ENCODE results near the gene FCHO2.

FCHO2 gene

GRCh38 chr5:73125289-73125688 lies 169.4 kb downstream of the FCHO2 start:
- no peak for TF ChIP-seq SIN3A (IDR thresholded peaks at IDR 0.05; ENCODE audit: borderline replicate concordance, insufficient read depth, low read length)
- TF ChIP-seq REST (IDR thresholded peaks at IDR 0.05; ENCODE audit: insufficient read depth in 1 of 2, low read depth in 2 of 2, low read length in 2 of 2): no peak
- TF ChIP-seq POLR2AphosphoS5 (IDR thresholded peaks at IDR 0.05; ENCODE audit: low read depth, low read length): no peak
- TF ChIP-seq TAF1 (IDR thresholded peaks at IDR 0.05; ENCODE audit: borderline replicate concordance, insufficient read depth, low read length): no peak
- no peak for TF ChIP-seq FOXP2 (optimal IDR thresholded peaks at IDR 0.05; ENCODE audit: borderline replicate concordance, extremely low read depth, extremely low read length, insufficient read depth)

GRCh38 chr5:73126381-73126780 lies 170.5 kb downstream of the FCHO2 start:
- TF ChIP-seq TAF1 (IDR thresholded peaks at IDR 0.05; ENCODE audit: borderline replicate concordance, insufficient read depth, low read length) (no peak), FOXP2 (optimal IDR thresholded peaks at IDR 0.05; ENCODE audit: borderline replicate concordance, extremely low read depth, extremely low read length, insufficient read depth) (no peak), REST (IDR thresholded peaks at IDR 0.05; ENCODE audit: insufficient read depth in 1 of 2, low read depth in 2 of 2, low read length in 2 of 2) (no peak)

DNA sequence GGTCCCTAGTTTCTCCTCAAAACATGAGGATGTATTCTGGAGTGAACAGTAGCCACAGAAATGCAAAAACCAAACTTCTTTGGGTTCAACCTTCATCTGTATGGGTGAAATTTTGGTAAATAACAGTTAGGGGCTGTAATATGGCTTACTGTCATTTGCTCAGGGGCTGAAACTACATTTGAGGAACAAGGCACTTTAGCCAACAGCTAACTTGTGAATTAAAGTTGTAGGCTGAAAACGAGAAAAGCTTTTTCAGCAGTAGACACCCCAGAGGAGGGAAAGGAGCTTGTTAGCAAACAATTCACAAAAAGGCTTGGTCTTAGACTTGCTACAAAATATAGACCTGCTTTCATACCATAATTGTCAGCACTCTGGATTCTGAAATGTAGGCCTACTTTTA lies 171.1 kb downstream of the FCHO2 start:
- TF ChIP-seq TAF1 (IDR thresholded peaks at IDR 0.05; ENCODE audit: borderline replicate concordance, insufficient read depth, low read length): no peak
- TF ChIP-seq SIN3A (IDR thresholded peaks at IDR 0.05; ENCODE audit: borderline replicate concordance, insufficient read depth, low read length): no peak
- TF ChIP-seq FOXP2 (optimal IDR thresholded peaks at IDR 0.05; ENCODE audit: borderline replicate concordance, extremely low read depth, extremely low read length, insufficient read depth): no peak
- no peak for TF ChIP-seq POLR2AphosphoS5 (IDR thresholded peaks at IDR 0.05; ENCODE audit: low read depth, low read length)
- no peak for TF ChIP-seq REST (IDR thresholded peaks at IDR 0.05; ENCODE audit: insufficient read depth in 1 of 2, low read depth in 2 of 2, low read length in 2 of 2)

GRCh38 chr5:73129143-73129542 lies 173.3 kb downstream of the FCHO2 start:
- no peak for TF ChIP-seq POLR2AphosphoS5 (IDR thresholded peaks at IDR 0.05; ENCODE audit: low read depth, low read length)
- TF ChIP-seq TAF1 (IDR thresholded peaks at IDR 0.05; ENCODE audit: borderline replicate concordance, insufficient read depth, low read length): no peak
- no peak for TF ChIP-seq REST (IDR thresholded peaks at IDR 0.05; ENCODE audit: insufficient read depth in 1 of 2, low read depth in 2 of 2, low read length in 2 of 2)
- no peak for TF ChIP-seq FOXP2 (optimal IDR thresholded peaks at IDR 0.05; ENCODE audit: borderline replicate concordance, extremely low read depth, extremely low read length, insufficient read depth)

DNA sequence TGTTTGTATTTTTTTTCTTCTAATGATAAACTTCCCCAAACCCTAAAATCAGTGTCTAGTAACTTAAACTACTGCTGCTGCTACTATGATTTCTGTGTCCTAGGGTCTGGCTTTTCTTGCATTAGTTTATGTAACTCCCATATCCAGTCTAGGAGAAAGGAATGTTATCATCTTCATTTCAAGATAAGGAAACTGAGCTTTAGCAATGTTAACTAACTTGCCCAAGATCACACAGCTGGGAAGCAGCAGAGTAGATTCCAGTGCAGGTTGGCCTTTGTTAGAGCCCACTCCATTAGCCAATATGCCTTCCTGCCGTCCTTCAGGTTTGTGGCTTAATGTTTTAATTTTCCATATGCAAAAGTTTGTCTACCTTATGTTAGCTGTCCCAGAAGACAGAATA lies 175.0 kb downstream of the FCHO2 start:
- TF ChIP-seq POLR2AphosphoS5 (IDR thresholded peaks at IDR 0.05; ENCODE audit: low read depth, low read length) (no peak), TAF1 (IDR thresholded peaks at IDR 0.05; ENCODE audit: borderline replicate concordance, insufficient read depth, low read length) (no peak), FOXP2 (optimal IDR thresholded peaks at IDR 0.05; ENCODE audit: borderline replicate concordance, extremely low read depth, extremely low read length, insufficient read depth) (no peak), SIN3A (IDR thresholded peaks at IDR 0.05; ENCODE audit: borderline replicate concordance, insufficient read depth, low read length) (no peak), REST (IDR thresholded peaks at IDR 0.05; ENCODE audit: insufficient read depth in 1 of 2, low read depth in 2 of 2, low read length in 2 of 2) (no peak)
